Endothelial cell of umbilical vein (primary cell): Measurements from ENCODE around the gene CDKN1C. TPM values are rescaled to one million over a fixed set of nuclear protein-coding genes. Genes with fewer than 3 reads are reported as not detected.

Source experiments
- BruUV-seq: library from RNA; stranded (reverse); fragments of 400-500 nt; replicated peaks from 2 replicates; lab custom pipeline; 2021; lab: Mats Ljungman, UMichigan
- CTCF ChIA-PET: fragments of 300-600, 350-600 bp; sonication (Branson Sonifier 250); formaldehyde crosslinking; loops from one replicate; lab custom pipeline; 2021; ENCODE audit warnings: antibody characterized with exemption, inconsistent platforms; lab: Charles Lee
- POLR2A ChIA-PET: fragments of 300-600, 350-600 bp; sonication (Branson Sonifier 250); formaldehyde crosslinking; loops from one replicate; lab custom pipeline; 2021; ENCODE audit warnings: antibody characterized with exemption, inconsistent platforms; lab: Charles Lee
- DNase-seq: peaks from one replicate; pipeline ENCODE4 v3.0.0-alpha.2; 2011; ENCODE audit warnings: low read depth, low spot score
- FAIRE-seq: peaks from 2 replicates; lab custom pipeline; 2011; peaks lifted over from hg19 to GRCh38; lab: Jason Lieb, UNC
- H2AFZ ChIP-seq: 2 replicates; pipeline ENCODE4 v1.6.0; 2012; ENCODE audit warnings: low read depth, low read length, control low read depth, inconsistent platforms
- H3K27ac ChIP-seq: 2 replicates; pipeline ENCODE4 v1.5.1; 2011; ENCODE audit warnings: low read depth, mild to moderate bottlenecking, control low read depth, low read length, moderate library complexity; ENCODE audit not compliant: insufficient read depth
- H3K27me3 ChIP-seq, 2 experiments: 2 replicates each; pipeline versions ENCODE4 v1.6.0 to v1.6.1; 2011; ENCODE audit warnings: low read length in 2 of 2, mixed read lengths in 1 of 2; ENCODE audit not compliant: control insufficient read depth in 2 of 2, insufficient read depth in 2 of 2
- H3K36me3 ChIP-seq, 2 experiments: 2 replicates in 1 of 2; 3 replicates in 1 of 2; pipeline ENCODE4 v1.5.1; 2011; ENCODE audit warnings: low read length in 2 of 2, mild to moderate bottlenecking in 1 of 2, moderate library complexity in 1 of 2; ENCODE audit not compliant: control insufficient read depth in 2 of 2, insufficient read depth in 2 of 2; ENCODE audit errors: extremely low read depth in 1 of 2
- H3K4me1 ChIP-seq: 3 replicates; pipeline ENCODE4 v1.5.1; 2011; ENCODE audit warnings: mild to moderate bottlenecking, low read length; ENCODE audit not compliant: control insufficient read depth, insufficient read depth; ENCODE audit errors: extremely low read depth
- H3K4me2 ChIP-seq: 2 replicates; pipeline ENCODE4 v1.6.1; 2011; ENCODE audit warnings: low read length, control low read depth, mixed read lengths; ENCODE audit not compliant: insufficient read depth
- H3K4me3 ChIP-seq, 3 experiments: fragments of 200-600 bp in 1 of 3; sonication (generic), shearing (Covaris generic) in 1 of 3; replicated peaks in 1 of 3; 2 replicates each; pipeline ENCODE4 v1.5.1; 2011 to 2016; ENCODE audit warnings: control low read depth in 3 of 3, low read length in 3 of 3, mild to moderate bottlenecking in 2 of 3, inconsistent platforms in 1 of 3, low read depth in 1 of 3, moderate library complexity in 1 of 3; ENCODE audit not compliant: insufficient read depth in 1 of 3
- H3K79me2 ChIP-seq: 2 replicates; pipeline ENCODE4 v1.6.0; 2012; ENCODE audit warnings: low read length, inconsistent platforms; ENCODE audit not compliant: control insufficient read depth, insufficient read depth
- H3K9ac ChIP-seq: replicated peaks from 2 replicates; pipeline ENCODE3; 2011; ENCODE audit warnings: low read length, control low read depth; ENCODE audit not compliant: insufficient read depth; ENCODE audit errors: extremely low read depth
- H3K9me1 ChIP-seq: replicated peaks from 3 replicates; pipeline ENCODE4 v1.6.0; 2011; ENCODE audit warnings: mild to moderate bottlenecking, low read length; ENCODE audit not compliant: control insufficient read depth, insufficient read depth; ENCODE audit errors: extremely low read depth
- H3K9me3 ChIP-seq: replicated peaks from 2 replicates; pipeline ENCODE4 v1.5.1; 2012; ENCODE audit warnings: low read length, inconsistent platforms; ENCODE audit not compliant: control insufficient read depth, insufficient read depth
- H4K20me1 ChIP-seq: replicated peaks from 2 replicates; pipeline ENCODE3; 2011; ENCODE audit warnings: mild to moderate bottlenecking, low read length; ENCODE audit not compliant: control insufficient read depth, insufficient read depth; ENCODE audit errors: extremely low read depth
- CTCF ChIP-seq, 2 donors: IDR thresholded peaks; 1 replicate in 1 of 2; 2 replicates in 1 of 2; pipeline ENCODE4 v1.5.1; 2011; ENCODE audit warnings: low read length in 2 of 2, mild to moderate bottlenecking in 2 of 2, moderate library complexity in 2 of 2, control low read depth in 1 of 2, inconsistent platforms in 1 of 2, low read depth in 1 of 2; ENCODE audit not compliant: insufficient read depth in 1 of 2; ENCODE audit errors: extremely low read depth in 1 of 2
- EZH2 ChIP-seq: IDR thresholded peaks from 2 replicates; pipeline ENCODE4 v1.6.1; 2012; ENCODE audit warnings: borderline replicate concordance, low read depth, mild to moderate bottlenecking, moderate library complexity, low read length, inconsistent platforms; ENCODE audit not compliant: severe bottlenecking
- FOS ChIP-seq: IDR thresholded peaks from 2 replicates; pipeline ENCODE4 v1.6.1; 2011; ENCODE audit warnings: mild to moderate bottlenecking, low read length, moderate library complexity, borderline replicate concordance; ENCODE audit not compliant: insufficient read depth
- GATA2 ChIP-seq: IDR thresholded peaks from 2 replicates; pipeline ENCODE4 v1.7.0; 2011; ENCODE audit warnings: low read depth, mild to moderate bottlenecking, moderate library complexity, mixed read lengths, low read length; ENCODE audit not compliant: insufficient read length, insufficient read depth
- JUN ChIP-seq: IDR thresholded peaks from 2 replicates; pipeline ENCODE4 v1.6.1; 2011; ENCODE audit warnings: borderline replicate concordance, low read depth; ENCODE audit not compliant: insufficient read length, insufficient read depth
- MYC ChIP-seq: IDR thresholded peaks from one replicate; pipeline ENCODE4 v1.6.1; 2011; ENCODE audit warnings: mild to moderate bottlenecking, low read depth, low read length
- POLR2A ChIP-seq: IDR thresholded peaks from 2 replicates; pipeline ENCODE4 v1.6.1; 2012; ENCODE audit warnings: low read depth, mild to moderate bottlenecking, control low read depth, low read length
- POLR2AphosphoS5 ChIP-seq: IDR thresholded peaks from 2 replicates; pipeline ENCODE4 v1.6.1; 2012; ENCODE audit warnings: low read depth, mild to moderate bottlenecking, control low read depth, low read length, moderate library complexity; ENCODE audit not compliant: insufficient read depth
- dilution Hi-C: fragments of 300-500 bp; cut with MboI; formaldehyde crosslinking; loops from one replicate; pipeline ENCODE4 v1.15.0; 2019; ENCODE audit warnings: low sequenced_read_pairs; ENCODE audit not compliant: extremely low pct_ligation_motif_present
- intact Hi-C: fragments of 100-400 bp; cut with micrococcal nuclease; formaldehyde crosslinking; loops from one replicate; pipeline ENCODE4 v1.10.0; 2022
- polyA plus RNA-seq, 4 experiments: library from polyadenylated mRNA; depleted of rRNA in 3 of 4; stranded (reverse) in 3 of 4; unstranded in 1 of 4; fragments of >200 nt; gene quantifications; 2 replicates each; pipeline versions ENCODE4 v1.2.1 to v1.2.3, GENCODE V29; 2011 to 2012; ENCODE audit warnings: missing spikeins in 1 of 4
- total RNA-seq: library from RNA; stranded (reverse); gene quantifications from 2 replicates; pipeline ENCODE4 v1.2.3, GENCODE V29; 2021
- TF ChIP-seq, protein P1 (sequence below): IDR thresholded peaks from 2 replicates; pipeline ENCODE4 v1.6.1; 2011; ENCODE audit not compliant: insufficient read depth, insufficient read length

CDKN1C gene
- total and polyA plus RNA-seq, 2 donors (not counting 3 experiments of a cell fraction or from before 2014, with no cell fraction given): 4.1 to 9.0 TPM

DNA sequence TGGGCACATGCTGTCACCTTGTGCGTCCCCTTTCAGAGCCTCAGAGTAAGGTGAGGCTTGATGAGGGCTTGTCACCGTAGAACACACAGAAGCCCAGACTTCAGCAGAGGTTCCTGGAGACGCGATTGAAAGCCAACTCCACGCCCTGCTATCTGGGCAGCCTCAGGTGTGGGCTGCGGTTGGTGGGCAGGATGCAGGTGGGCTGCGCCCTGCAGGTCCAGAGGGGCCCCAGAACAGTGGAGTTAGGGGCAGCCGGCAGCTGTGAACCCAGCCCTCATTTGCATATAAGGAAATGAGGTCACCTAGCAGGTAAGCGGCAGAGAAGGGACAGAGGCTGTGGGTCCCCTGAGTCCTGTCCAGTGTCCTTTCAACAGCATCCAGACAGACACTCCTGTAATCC lies 28.2 kb upstream of the CDKN1C start:
- TF ChIP-seq, protein P1, sequence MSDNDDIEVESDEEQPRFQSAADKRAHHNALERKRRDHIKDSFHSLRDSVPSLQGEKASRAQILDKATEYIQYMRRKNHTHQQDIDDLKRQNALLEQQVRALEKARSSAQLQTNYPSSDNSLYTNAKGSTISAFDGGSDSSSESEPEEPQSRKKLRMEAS: no peak
- TF ChIP-seq POLR2A (no peak), MYC (no peak), GATA2 (no peak), JUN (no peak), EZH2 (no peak), FOS (no peak), CTCF (IDR thresholded peaks at IDR 0.05; ENCODE audit: extremely low read depth in 1 of 2, insufficient read depth in 1 of 2, low read depth in 1 of 2, low read length in 2 of 2) (no peak), POLR2AphosphoS5 (no peak)
- dilution Hi-C loops (no loop called here), intact Hi-C loops (no loop called here)

More for the DNA sequence above, 28.2 kb upstream of the CDKN1C start:
- no peaks in the 10 kb centered on the region for H3K4me1 ChIP-seq
- ChIA-PET POLR2A (interaction anchor here (0.6 kb wide), 1 partner anchor 21 kb away, joined by 5 read pairs; no protein-coding TSS in a partner anchor), CTCF (no interaction called here)
- no peak overlapping the region for H3K9ac ChIP-seq
- H2AFZ ChIP-seq: no peak overlapping the region
- no peak overlapping the region for H3K4me3 ChIP-seq
- no peak overlapping the region for H3K27ac ChIP-seq
- H3K9me3 ChIP-seq: no peaks in the 10 kb centered on the region
- no TSS peak for BruUV-seq
- H3K9me1 ChIP-seq: no peaks in the 10 kb centered on the region
- H4K20me1 ChIP-seq: no peaks in the 10 kb centered on the region
- no peaks in the 10 kb centered on the region for H3K36me3 ChIP-seq
- no peaks in the 10 kb centered on the region for H3K79me2 ChIP-seq
- H3K27me3 ChIP-seq: peaks cover 3 to 4% of the 10 kb centered on the region in 2 experiments
- no peak for DNase-seq
- no peak for FAIRE-seq
- no peak overlapping the region for H3K4me2 ChIP-seq
